IMR-90 (cell line): ENCODE data around the gene ADGRD1. TPM values are rescaled to one million over a fixed set of nuclear protein-coding genes. Genes with fewer than 3 reads are reported as not detected.

Experiments used
- ATAC-seq: fragments of 200-7000 bp; cut with Tn5 transposase; 2 replicates; pipeline ENCODE4 v1.9.1; 2020; ENCODE audit warnings: low read depth, mild to moderate bottlenecking, moderate library complexity
- BruUV-seq: library from RNA; stranded (reverse); fragments of 400-500 nt; replicated peaks from 2 replicates; lab custom pipeline; 2021; lab: Mats Ljungman, UMichigan
- CTCF ChIA-PET: fragments of 300-600 bp; formaldehyde crosslinking; extraction: SDS; loops from one replicate; lab custom pipeline; 2021; ENCODE audit warnings: antibody characterized with exemption; lab: Yijun Ruan, JAX
- POLR2A ChIA-PET: fragments of 300-600 bp; sonication (Branson Sonifier 250); formaldehyde crosslinking; loops from one replicate; lab custom pipeline; 2022; ENCODE audit warnings: antibody characterized with exemption; ENCODE audit not compliant: unreplicated experiment; lab: Charles Lee
- DNase-seq: peaks from one replicate; pipeline ENCODE4 v3.0.0; 2013
- H2AFZ ChIP-seq: replicated peaks from 2 replicates; pipeline ENCODE3; 2013; ENCODE audit warnings: low read length, mild to moderate bottlenecking; ENCODE audit not compliant: poor library complexity
- H2AK5ac ChIP-seq: 2 replicates; pipeline ENCODE4 v1.6.1; 2013; ENCODE audit warnings: low read depth, low read length, inconsistent platforms
- H2AK9ac ChIP-seq: replicated peaks from 2 replicates; pipeline ENCODE3; 2013; ENCODE audit warnings: mild to moderate bottlenecking, low read depth, low read length, moderate library complexity; ENCODE audit not compliant: poor library complexity
- H2BK120ac ChIP-seq: 2 replicates; pipeline ENCODE4 v1.6.1; 2013; ENCODE audit warnings: low read depth, low read length, inconsistent platforms
- H2BK15ac ChIP-seq: 3 replicates; pipeline ENCODE4 v1.6.1; 2013; ENCODE audit warnings: low read depth, low read length, inconsistent platforms
- H2BK20ac ChIP-seq: 2 replicates; pipeline ENCODE4 v1.6.1; 2013; ENCODE audit warnings: low read depth, mild to moderate bottlenecking, inconsistent platforms, low read length, moderate library complexity
- H2BK5ac ChIP-seq: 2 replicates; pipeline ENCODE4 v1.6.1; 2013; ENCODE audit warnings: mild to moderate bottlenecking, low read depth, low read length, inconsistent platforms; ENCODE audit not compliant: poor library complexity, severe bottlenecking
- H3K14ac ChIP-seq: replicated peaks from 2 replicates; pipeline ENCODE4 v1.6.1; 2013; ENCODE audit warnings: low read depth, low read length, inconsistent platforms
- H3K18ac ChIP-seq: 2 replicates; pipeline ENCODE4 v1.6.1; 2013; ENCODE audit warnings: low read depth, low read length, control low read depth
- H3K23ac ChIP-seq: 2 replicates; pipeline ENCODE4 v1.6.1; 2013; ENCODE audit warnings: low read depth, low read length, inconsistent platforms
- H3K27ac ChIP-seq: 2 replicates; pipeline ENCODE4 v1.5.1; 2013; ENCODE audit warnings: mild to moderate bottlenecking, control low read depth, low read length; ENCODE audit not compliant: insufficient read depth
- H3K27me3 ChIP-seq: 2 replicates; pipeline ENCODE4 v1.6.1; 2013; ENCODE audit warnings: low read length; ENCODE audit not compliant: control insufficient read depth, insufficient read depth
- H3K36me3 ChIP-seq: 2 replicates; pipeline ENCODE4 v1.6.1; 2013; ENCODE audit warnings: low read length, mixed read lengths; ENCODE audit not compliant: control insufficient read depth, insufficient read depth
- H3K4ac ChIP-seq: 2 replicates; pipeline ENCODE4 v1.6.1; 2013; ENCODE audit warnings: low read depth, low read length, inconsistent platforms
- H3K4me1 ChIP-seq: 2 replicates; pipeline ENCODE4 v1.6.1; 2013; ENCODE audit warnings: low read length, mixed read lengths; ENCODE audit not compliant: control insufficient read depth, insufficient read depth
- H3K4me2 ChIP-seq: 2 replicates; pipeline ENCODE4 v1.6.1; 2013; ENCODE audit warnings: low read depth, mild to moderate bottlenecking, control low read depth, low read length, moderate library complexity
- H3K4me3 ChIP-seq: 2 replicates; pipeline ENCODE4 v1.5.1; 2013; ENCODE audit warnings: low read depth, mild to moderate bottlenecking, control low read depth, low read length, moderate library complexity; ENCODE audit not compliant: insufficient read depth
- H3K56ac ChIP-seq: 2 replicates; pipeline ENCODE4 v1.6.1; 2013; ENCODE audit warnings: low read length, inconsistent platforms; ENCODE audit not compliant: insufficient read depth; ENCODE audit errors: extremely low read depth
- H3K79me1 ChIP-seq, 2 experiments: 2 replicates each; pipeline ENCODE4 v1.6.1; 2013; ENCODE audit warnings: low read length in 2 of 2, inconsistent platforms in 1 of 2, low read depth in 1 of 2
- H3K9ac ChIP-seq: 2 replicates; pipeline ENCODE4 v1.6.1; 2013; ENCODE audit warnings: low read depth, low read length, control low read depth
- H3K9me1 ChIP-seq: 2 replicates; pipeline ENCODE4 v1.6.1; 2013; ENCODE audit warnings: low read length, inconsistent platforms; ENCODE audit not compliant: insufficient read depth
- H3K9me3 ChIP-seq: 2 replicates; pipeline ENCODE4 v1.6.1; 2013; ENCODE audit warnings: low read length; ENCODE audit not compliant: control insufficient read depth, insufficient read depth
- H4K20me1 ChIP-seq: 2 replicates; pipeline ENCODE4 v1.6.1; 2013; ENCODE audit warnings: low read length, inconsistent platforms; ENCODE audit not compliant: insufficient read depth
- H4K5ac ChIP-seq: 2 replicates; pipeline ENCODE4 v1.6.1; 2013; ENCODE audit warnings: mild to moderate bottlenecking, low read depth, low read length, control low read depth
- H4K8ac ChIP-seq, 2 experiments: 2 replicates each; pipeline ENCODE4 v1.6.1; 2013; ENCODE audit warnings: low read depth in 2 of 2, low read length in 2 of 2, control low read depth in 1 of 2, inconsistent platforms in 1 of 2
- H4K91ac ChIP-seq: 2 replicates; pipeline ENCODE4 v1.6.1; 2013; ENCODE audit warnings: low read depth, low read length, inconsistent platforms; ENCODE audit not compliant: insufficient read depth
- BHLHE40 ChIP-seq: fragments of 150-350 bp; IDR thresholded peaks from 2 replicates; pipeline ENCODE4 v1.6.1; 2016; ENCODE audit warnings: mild to moderate bottlenecking, low read depth, low read length
- CHD1 ChIP-seq: IDR thresholded peaks from 2 replicates; pipeline ENCODE4 v1.6.1; 2012; ENCODE audit warnings: low read depth, low read length, improper control_type of control experiment
- CTCF ChIP-seq: conservative IDR thresholded peaks from 2 replicates; pipeline ENCODE4 v1.5.1; 2012; ENCODE audit warnings: mild to moderate bottlenecking, low read depth, low read length, improper control_type of control experiment
- MAZ ChIP-seq: IDR thresholded peaks from 2 replicates; pipeline ENCODE4 v1.6.1; 2012; ENCODE audit warnings: low read depth, mild to moderate bottlenecking, low read length, improper control_type of control experiment, moderate library complexity, borderline replicate concordance
- RAD21 ChIP-seq: IDR thresholded peaks from 2 replicates; pipeline ENCODE4 v1.6.1; 2012; ENCODE audit warnings: low read length, improper control_type of control experiment
- RCOR1 ChIP-seq: IDR thresholded peaks from 2 replicates; pipeline ENCODE4 v1.6.1; 2012; ENCODE audit warnings: mild to moderate bottlenecking, low read length, improper control_type of control experiment; ENCODE audit not compliant: insufficient replicate concordance
- RFX5 ChIP-seq: IDR thresholded peaks from 2 replicates; pipeline ENCODE4 v1.8.0; 2012; ENCODE audit warnings: low read depth, mild to moderate bottlenecking, low read length, moderate library complexity
- SMC3 ChIP-seq: fragments of 150-350 bp; IDR thresholded peaks from 2 replicates; pipeline ENCODE4 v1.6.1; 2016; ENCODE audit warnings: low read depth, mild to moderate bottlenecking, antibody characterized with exemption, low read length, moderate library complexity
- WGBS, 2 experiments: methylation state at CpG; one replicate each; pipeline versions ENCODE4 v1.1.5 to v1.1.7; 2013; ENCODE audit warnings: missing lambda C conversion rate in 2 of 2; ENCODE audit not compliant: insufficient read length in 1 of 2; ENCODE audit errors: extremely low coverage in 2 of 2; 5-methylcytosine and 5-hydroxymethylcytosine counted together
- dilution Hi-C: fragments of 300-500 bp; cut with HindIII; formaldehyde crosslinking; loops from one replicate; pipeline ENCODE4 v1.14.3; 2018; ENCODE audit warnings: low sequenced_read_pairs; ENCODE audit not compliant: unreplicated experiment
- in situ Hi-C: fragments of 300-500 bp; cut with MboI; formaldehyde crosslinking; loops from 3 replicates; pipeline ENCODE4 v1.14.3; 2019; ENCODE audit warnings: low sequenced_read_pairs, inconsistent platforms, mixed read lengths
- intact Hi-C: fragments of 100-400 bp; cut with micrococcal nuclease; formaldehyde crosslinking; loops from 2 replicates; pipeline ENCODE4 v1.10.0; 2022
- polyA plus RNA-seq, 3 experiments: library from polyadenylated mRNA; depleted of rRNA; stranded (reverse); fragments of >200 nt; gene quantifications; 2 replicates each; pipeline ENCODE4 v1.2.3, GENCODE V29; 2012; ENCODE audit warnings: low replicate concordance in 1 of 3
- total RNA-seq: library from RNA; depleted of rRNA; stranded (reverse); fragments of >200 nt; gene quantifications from 2 replicates; pipeline ENCODE4 v1.2.3, GENCODE V29; 2012
- TF ChIP-seq, protein P1 (sequence below): fragments of 150-350 bp; IDR thresholded peaks from 2 replicates; pipeline ENCODE4 v1.6.1; 2016; ENCODE audit warnings: low read depth, mild to moderate bottlenecking, low read length, moderate library complexity, borderline replicate concordance

The ADGRD1 gene
- total and polyA plus RNA-seq, 2 of the 4 experiments (the other 2 are of a cell fraction): not detected

- no peak overlapping the region for H4K5ac ChIP-seq
- H2AK5ac ChIP-seq: no peak overlapping the region
- no peak overlapping the region for H3K4me2 ChIP-seq
- H3K14ac ChIP-seq: no peak overlapping the region
- ChIA-PET CTCF (no interaction called here), POLR2A (no interaction called here)
- intact Hi-C loops: no loop called here
- DNase-seq (no peak), ATAC-seq (no peak)
- H2BK15ac ChIP-seq: no peak overlapping the region
- H3K9me1 ChIP-seq: no peaks in the 10 kb centered on the region
- no peaks in the 10 kb centered on the region for H3K27me3 ChIP-seq
- no peak overlapping the region for H4K8ac ChIP-seq
- no peak overlapping the region for H3K4ac ChIP-seq
- no peak overlapping the region for H2BK120ac ChIP-seq
- H3K27ac ChIP-seq: no peak overlapping the region
- no peaks in the 10 kb centered on the region for H3K4me1 ChIP-seq
- TF ChIP-seq BHLHE40 (no peak), RCOR1 (no peak), CTCF (no peak), SMC3 (no peak), RFX5 (no peak), MAZ (no peak), CHD1 (no peak), RAD21 (no peak)
- TF ChIP-seq, protein P1, sequence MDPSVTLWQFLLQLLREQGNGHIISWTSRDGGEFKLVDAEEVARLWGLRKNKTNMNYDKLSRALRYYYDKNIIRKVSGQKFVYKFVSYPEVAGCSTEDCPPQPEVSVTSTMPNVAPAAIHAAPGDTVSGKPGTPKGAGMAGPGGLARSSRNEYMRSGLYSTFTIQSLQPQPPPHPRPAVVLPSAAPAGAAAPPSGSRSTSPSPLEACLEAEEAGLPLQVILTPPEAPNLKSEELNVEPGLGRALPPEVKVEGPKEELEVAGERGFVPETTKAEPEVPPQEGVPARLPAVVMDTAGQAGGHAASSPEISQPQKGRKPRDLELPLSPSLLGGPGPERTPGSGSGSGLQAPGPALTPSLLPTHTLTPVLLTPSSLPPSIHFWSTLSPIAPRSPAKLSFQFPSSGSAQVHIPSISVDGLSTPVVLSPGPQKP: no peak
- H2BK5ac ChIP-seq: no peak overlapping the region
- no peak overlapping the region for H2AK9ac ChIP-seq
- H3K36me3 ChIP-seq: no peaks in the 10 kb centered on the region
- no peak overlapping the region for H3K4me3 ChIP-seq
- H4K91ac ChIP-seq: no peak overlapping the region
- H3K56ac ChIP-seq: no peak overlapping the region
- peaks cover 18% of the 10 kb centered on the region; the same call in 1 of the 2 replicates for H3K9me3 ChIP-seq
- BruUV-seq: no TSS peak
- 59% methylated on average over 7 of the region's 13 CpGs; no CpG with 5 or more reads in 1 of the 2 experiments for WGBS, 2 experiments
- dilution Hi-C loops: no loop called here
- in situ Hi-C loops: no loop called here
- H3K18ac ChIP-seq: no peak overlapping the region
- H2BK20ac ChIP-seq: no peak overlapping the region
- H2AFZ ChIP-seq: no peak overlapping the region
- no peaks in the 10 kb centered on the region for H3K79me1 ChIP-seq
- H3K9ac ChIP-seq: no peak overlapping the region
- H3K23ac ChIP-seq: no peak overlapping the region
- no peaks in the 10 kb centered on the region for H4K20me1 ChIP-seq
Observed at GRCh38 chr12:130951636-130952035, 2.1 kb upstream of the ADGRD1 start.
